SU-DHL-6 (cell line): Measurements from ENCODE around the gene CLNS1A.

Experiments
- H2AFZ ChIP-seq: fragments of 200-600 bp; sonication (generic); 2 replicates; pipeline ENCODE4 v1.6.1; 2014; ENCODE audit warnings: low read depth, mild to moderate bottlenecking, moderate library complexity, mixed read lengths, antibody characterized with exemption, low read length; ENCODE audit not compliant: severe bottlenecking
- H3F3A ChIP-seq: fragments of 200-600 bp; shearing (Covaris generic); 2 replicates; pipeline ENCODE4 v1.6.0; 2016; ENCODE audit warnings: antibody characterized with exemption, mild to moderate bottlenecking; ENCODE audit not compliant: insufficient read depth
- H3K27ac ChIP-seq: fragments of 200-600 bp; sonication (generic); 2 replicates; pipeline ENCODE4 v1.5.1; 2016; ENCODE audit warnings: low read depth, mild to moderate bottlenecking, low read length, moderate library complexity, mixed read lengths
- H3K27me3 ChIP-seq: fragments of 200-600 bp; sonication (generic), shearing (Covaris generic); 2 replicates; pipeline ENCODE4 v1.6.0; 2014; ENCODE audit warnings: mild to moderate bottlenecking, low read length
- H3K36me3 ChIP-seq: fragments of 200-600 bp; sonication (generic); 2 replicates; pipeline ENCODE4 v1.6.1; 2014; ENCODE audit warnings: mild to moderate bottlenecking, low read length, mixed read lengths
- H3K4me2 ChIP-seq: fragments of 300-600, 200-600 bp; shearing (Covaris generic), sonication (generic); 2 replicates; pipeline ENCODE4 v1.6.0; 2014; ENCODE audit warnings: low read length, low read depth, mild to moderate bottlenecking; ENCODE audit not compliant: poor library complexity, severe bottlenecking
- H3K4me3 ChIP-seq: fragments of 200-600 bp; sonication (generic); 2 replicates; pipeline ENCODE4 v1.5.1; 2014; ENCODE audit warnings: antibody characterized with exemption, low read length, mild to moderate bottlenecking, mixed read lengths; ENCODE audit not compliant: insufficient read depth, poor library complexity, severe bottlenecking
- H3K79me2 ChIP-seq: fragments of 200-600 bp; sonication (generic); 2 replicates; pipeline ENCODE4 v1.6.1; 2014; ENCODE audit warnings: mild to moderate bottlenecking, low read length, moderate library complexity; ENCODE audit not compliant: insufficient read depth
- H3K9ac ChIP-seq: fragments of 200-600 bp; sonication (generic); 2 replicates; pipeline ENCODE4 v1.7.0; 2014; ENCODE audit warnings: mild to moderate bottlenecking, low read length
- H3K9me2 ChIP-seq: fragments of 200-600 bp; sonication (generic); replicated peaks from 2 replicates; pipeline ENCODE4 v1.6.1; 2014; ENCODE audit warnings: low read length; ENCODE audit not compliant: insufficient read depth
- H3K9me3 ChIP-seq: fragments of 200-600 bp; sonication (generic); 2 replicates; pipeline ENCODE4 v1.6.1; 2014; ENCODE audit warnings: low read length, mixed read lengths; ENCODE audit not compliant: insufficient read depth
- H4K20me1 ChIP-seq: fragments of 200-600 bp; sonication (generic); 2 replicates; pipeline ENCODE4 v1.6.1; 2014; ENCODE audit warnings: low read depth, mild to moderate bottlenecking, antibody characterized with exemption, low read length, moderate library complexity, mixed read lengths
- CTCF ChIP-seq: fragments of 200-600 bp; sonication (generic); IDR thresholded peaks from one replicate; pipeline ENCODE4 v1.5.1; 2017; ENCODE audit warnings: antibody characterized with exemption, mild to moderate bottlenecking, low read length, moderate library complexity; ENCODE audit not compliant: insufficient read depth, poor library complexity, severe bottlenecking
- EZH2phosphoT487 ChIP-seq: fragments of 200-600 bp; sonication (generic), shearing (Covaris generic); conservative IDR thresholded peaks from 2 replicates; pipeline ENCODE4 v1.6.1; 2018; ENCODE audit warnings: mild to moderate bottlenecking, antibody characterized with exemption, low read length, moderate library complexity, mixed read lengths

The CLNS1A gene

GRCh38 chr11:77672264-77672663 is 34.7 kb upstream of the CLNS1A start:
- Histone ChIP-seq H3K4me2 (no peak overlapping the region), H3K9ac (no peak overlapping the region), H3K36me3 (peaks cover 51% of the 10 kb centered on the region), H3K4me3 (no peak overlapping the region), H3K9me3 (no peaks in the 10 kb centered on the region), H3K27ac (no peak overlapping the region), H3K27me3 (no peaks in the 10 kb centered on the region), H3F3A (no peaks in the 10 kb centered on the region), H3K9me2 (no peaks in the 10 kb centered on the region), H2AFZ (no peak overlapping the region), H4K20me1 (no peaks in the 10 kb centered on the region), H3K79me2 (no peaks in the 10 kb centered on the region)
- TF ChIP-seq EZH2phosphoT487 (no peak), CTCF (no peak)

DNA sequence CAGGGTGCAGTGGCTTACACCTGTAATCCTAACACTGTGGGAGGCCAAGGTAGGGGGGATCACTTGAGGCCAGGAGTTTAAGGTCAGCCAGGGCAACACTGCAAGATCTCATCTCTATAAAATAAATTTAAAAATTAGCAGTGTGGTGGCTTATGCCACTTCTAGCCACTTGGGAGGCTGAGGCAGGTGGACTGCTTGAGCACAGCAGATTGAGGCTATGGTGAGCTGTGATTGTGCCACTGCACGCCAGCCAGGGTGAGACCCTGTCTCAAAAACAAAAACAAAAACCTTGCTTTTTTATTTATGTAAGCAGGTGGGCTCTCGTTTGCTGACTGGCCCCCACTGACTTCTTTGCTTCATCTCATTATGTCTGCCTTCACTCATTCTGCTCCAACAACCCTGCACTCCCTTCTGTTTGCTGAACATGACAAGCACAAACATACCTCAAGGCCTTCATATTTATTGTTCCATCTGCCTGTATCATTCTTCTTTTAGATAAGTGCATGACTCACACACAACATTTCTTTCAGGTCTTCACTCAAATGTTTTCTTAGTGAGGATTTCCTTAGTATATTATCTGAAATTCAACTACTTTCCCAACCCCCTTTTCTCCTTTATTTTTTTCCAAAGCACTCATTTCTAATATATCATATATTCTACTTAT is 32.4 kb upstream of the CLNS1A start:
- Histone ChIP-seq H4K20me1 (no peaks in the 10 kb centered on the region), H3K27me3 (no peaks in the 10 kb centered on the region)

GRCh38 chr11:77668760-77669159 is 31.2 kb upstream of the CLNS1A start:
- peaks cover 45% of the 10 kb centered on the region for H3K36me3 ChIP-seq
- H3K4me2 ChIP-seq: no peak overlapping the region
- H3K9me3 ChIP-seq: no peaks in the 10 kb centered on the region
- no peaks in the 10 kb centered on the region for H3K27me3 ChIP-seq
- no peaks in the 10 kb centered on the region for H3K9me2 ChIP-seq
- no peak overlapping the region for H2AFZ ChIP-seq
- H3K27ac ChIP-seq: no peak overlapping the region
- H3F3A ChIP-seq: peaks cover 6% of the 10 kb centered on the region; the same call in 1 of the 2 replicates
- no peak overlapping the region for H3K9ac ChIP-seq
- TF ChIP-seq EZH2phosphoT487 (no peak), CTCF (no peak)
- H3K4me3 ChIP-seq: no peak overlapping the region
- H4K20me1 ChIP-seq: no peaks in the 10 kb centered on the region
- H3K79me2 ChIP-seq: no peaks in the 10 kb centered on the region

More for the DNA sequence above, 32.4 kb upstream of the CLNS1A start:
- H3K36me3 ChIP-seq: peaks cover 52% of the 10 kb centered on the region
- H3K9me2 ChIP-seq: no peaks in the 10 kb centered on the region
- H3K9ac ChIP-seq: no peak overlapping the region
- H2AFZ ChIP-seq: no peak overlapping the region
- H3K9me3 ChIP-seq: no peaks in the 10 kb centered on the region
- TF ChIP-seq EZH2phosphoT487: no peak
- TF ChIP-seq CTCF: no peak
- no peaks in the 10 kb centered on the region for H3K79me2 ChIP-seq
- no peak overlapping the region for H3K4me3 ChIP-seq
- no peak overlapping the region for H3K4me2 ChIP-seq
- no peak overlapping the region for H3K27ac ChIP-seq
- 0 out of 2 replicates have a peak, but pooled peaks cover 3% of the 10 kb centered on the region for H3F3A ChIP-seq
